Measurements from ENCODE around the gene ADO.

The ADO gene

DNA sequence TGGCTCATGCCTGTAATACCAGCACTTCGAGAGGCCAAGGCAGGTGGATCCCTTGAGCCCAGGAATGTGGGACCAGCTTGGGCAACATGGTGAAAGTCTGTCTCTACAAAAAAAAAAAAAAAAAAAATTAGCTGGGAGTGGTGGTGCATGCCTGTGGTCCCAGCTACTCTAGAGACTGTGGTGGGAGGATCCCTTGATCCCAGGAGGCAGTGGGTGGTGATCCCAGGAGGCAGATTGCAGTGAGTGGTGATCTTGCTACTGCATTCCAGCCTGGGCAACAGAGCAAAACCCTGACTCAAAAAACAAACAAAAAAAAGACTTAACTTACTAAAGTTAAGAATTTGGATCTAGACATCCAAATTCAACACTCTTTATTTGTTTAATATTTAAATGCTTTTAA, 10.2 kb upstream of the ADO start:
- no peak for DNase-seq (ENCODE audit: low read depth)

DNA sequence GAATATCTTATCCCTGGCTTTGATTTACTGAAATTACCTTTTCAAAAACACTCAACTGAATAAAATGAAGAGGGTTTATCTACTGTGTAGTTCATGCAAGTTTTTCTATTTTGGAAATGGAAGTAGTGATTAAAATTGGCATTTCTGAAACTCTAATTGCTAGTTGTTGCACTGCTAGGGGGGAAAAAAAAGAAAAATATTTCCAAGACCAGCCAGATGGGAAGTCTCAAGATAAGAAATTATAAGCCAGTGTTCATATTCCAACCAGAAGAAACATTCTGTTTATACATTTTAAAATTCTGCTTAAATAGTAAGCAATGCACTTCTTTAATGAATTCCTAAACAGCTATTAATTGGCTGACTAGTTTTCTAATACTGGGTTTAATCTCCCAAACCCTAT, 9.4 kb upstream of the ADO start:
- DNase-seq (ENCODE audit: low read depth) = no peak

DNA sequence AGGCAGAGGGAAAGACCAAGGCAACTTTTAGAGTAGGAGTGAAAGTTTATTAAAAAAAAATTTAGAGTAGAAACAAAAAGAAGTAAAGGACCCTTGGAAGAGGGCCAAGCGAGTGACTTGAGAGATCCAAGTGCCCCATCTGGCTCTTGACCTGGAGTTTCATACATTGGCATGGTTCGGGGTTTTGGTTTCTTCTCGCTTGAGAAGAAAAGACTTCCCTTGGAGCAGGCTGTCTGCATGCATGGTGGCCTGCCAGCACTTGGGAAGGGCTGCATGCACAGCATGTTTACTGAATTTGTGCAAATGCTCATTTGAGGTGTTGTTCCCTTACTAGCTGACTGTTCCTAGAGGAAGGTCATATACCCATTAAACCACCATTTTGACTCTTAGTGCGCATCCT, 8.8 kb upstream of the ADO start:
- DNase-seq (ENCODE audit: low read depth) = no peak

DNA sequence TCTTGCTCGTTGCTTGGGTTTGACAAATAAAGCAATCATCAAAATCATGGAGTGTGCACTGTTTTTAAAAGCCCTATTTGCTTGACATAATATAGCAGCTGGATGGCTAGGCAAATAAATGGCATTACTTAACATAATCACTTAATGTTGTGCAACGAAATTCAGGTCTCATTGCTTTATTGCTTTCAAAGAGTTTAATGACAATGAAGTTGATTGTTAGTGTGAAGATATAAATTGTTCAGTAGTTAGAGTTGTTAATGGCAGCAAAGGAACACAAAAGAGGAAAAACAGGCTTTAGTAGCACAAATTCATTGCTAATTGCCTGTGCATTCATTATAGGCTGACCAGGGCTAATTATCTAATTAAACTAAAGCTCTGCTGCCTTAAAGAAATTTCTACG, 7.6 kb upstream of the ADO start:
- no peak for DNase-seq (ENCODE audit: low read depth)

DNA sequence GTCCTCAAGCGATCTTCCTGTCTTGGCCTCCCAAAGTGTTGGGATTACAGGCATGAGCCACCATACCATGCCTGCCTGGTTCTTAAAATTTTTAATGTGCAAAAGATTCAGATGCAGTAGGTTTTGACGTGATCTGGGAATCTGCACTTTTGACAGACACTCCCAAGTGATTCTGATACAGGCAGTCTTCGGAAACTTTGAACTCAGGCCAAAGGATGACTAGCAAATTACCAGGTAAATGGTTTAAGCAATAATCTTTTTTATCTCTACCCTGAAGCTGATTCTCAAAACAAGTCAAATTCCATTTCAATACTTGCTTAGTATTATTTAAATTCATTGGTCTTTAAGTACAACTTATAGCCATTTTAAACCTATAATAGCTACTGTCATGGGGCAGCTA, 2.6 kb upstream of the ADO start:
- DNase-seq (ENCODE audit: low read depth) = no peak

DNA sequence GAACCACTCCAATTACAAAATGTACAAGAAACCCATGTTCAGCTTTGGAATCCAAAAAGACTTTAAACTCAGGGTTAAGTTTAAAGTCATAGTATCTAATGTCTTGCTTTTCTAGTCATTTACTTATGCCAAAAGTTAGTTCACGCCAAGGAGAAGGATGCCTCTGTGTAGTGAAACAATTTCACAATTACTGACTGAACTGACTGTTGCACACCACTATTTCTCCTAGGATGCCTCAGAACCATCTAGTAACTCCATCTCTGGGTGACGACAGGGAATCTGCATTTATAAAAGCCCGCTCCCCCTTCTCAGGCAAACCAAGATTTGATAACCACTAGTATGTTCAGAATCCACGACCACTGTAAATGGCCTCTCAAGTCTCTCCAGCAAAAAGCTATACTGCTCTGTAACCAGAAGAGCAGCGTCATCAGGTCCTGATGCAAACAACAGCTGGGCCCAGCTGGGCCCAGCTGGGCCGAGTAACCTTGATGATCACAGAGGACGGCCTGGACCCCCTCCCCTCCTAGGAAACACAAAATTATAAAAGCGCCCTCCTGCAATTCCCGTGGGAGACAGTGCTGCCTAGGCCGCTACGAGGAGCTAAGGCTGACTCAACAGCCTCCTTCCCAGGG, 680 bp upstream of the ADO start:
- no peak for DNase-seq (ENCODE audit: low read depth)

DNA sequence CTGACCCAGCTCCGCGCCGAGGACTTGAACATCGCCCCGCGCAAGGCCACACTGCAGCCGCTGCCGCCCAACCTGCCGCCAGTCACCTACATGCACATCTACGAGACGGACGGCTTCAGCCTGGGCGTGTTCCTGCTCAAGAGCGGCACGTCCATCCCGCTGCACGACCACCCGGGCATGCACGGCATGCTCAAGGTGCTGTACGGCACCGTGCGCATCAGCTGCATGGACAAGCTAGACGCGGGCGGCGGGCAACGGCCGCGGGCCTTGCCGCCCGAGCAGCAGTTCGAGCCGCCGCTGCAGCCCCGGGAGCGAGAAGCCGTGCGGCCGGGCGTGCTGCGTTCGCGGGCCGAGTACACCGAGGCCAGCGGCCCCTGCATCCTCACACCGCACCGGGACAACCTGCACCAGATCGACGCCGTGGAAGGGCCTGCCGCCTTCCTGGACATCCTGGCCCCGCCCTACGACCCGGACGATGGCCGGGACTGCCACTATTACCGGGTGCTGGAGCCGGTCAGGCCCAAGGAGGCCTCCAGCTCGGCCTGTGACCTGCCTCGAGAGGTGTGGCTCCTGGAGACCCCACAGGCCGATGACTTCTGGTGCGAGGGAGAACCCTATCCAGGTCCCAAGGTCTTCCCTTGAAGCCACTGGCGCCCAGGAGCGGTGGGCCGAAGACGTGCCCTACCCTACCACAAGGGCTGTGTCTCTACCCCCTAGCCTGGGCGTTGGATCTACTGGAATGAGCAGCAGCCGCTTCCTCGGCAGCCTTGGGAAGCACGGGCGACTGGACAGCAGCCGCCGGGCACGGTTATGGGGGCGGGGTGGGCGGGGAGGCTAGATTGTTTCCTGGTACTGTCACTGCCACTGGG, 945 bp downstream of the ADO start:
- no peak for DNase-seq (ENCODE audit: low read depth)

DNA sequence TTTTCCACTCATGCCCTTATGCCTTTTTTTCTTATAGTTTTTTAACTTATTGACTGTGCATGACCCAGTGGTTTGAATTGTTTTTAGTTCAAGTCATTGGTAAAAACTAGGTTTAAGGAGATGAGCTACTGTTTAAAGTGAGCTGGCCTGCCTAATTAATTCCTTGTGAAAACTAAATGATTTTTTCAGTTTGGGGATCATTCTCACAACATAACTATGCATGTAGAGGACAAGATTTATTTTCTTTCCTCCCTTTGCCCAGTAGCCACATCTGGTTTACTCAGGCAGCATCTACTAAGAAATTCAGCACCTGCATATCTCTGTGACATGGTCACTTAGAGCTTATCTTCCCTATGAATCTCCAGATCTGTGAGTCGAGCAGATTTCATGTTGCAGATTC, 1.7 kb downstream of the ADO start:
- DNase-seq (ENCODE audit: low read depth) = no peak

DNA sequence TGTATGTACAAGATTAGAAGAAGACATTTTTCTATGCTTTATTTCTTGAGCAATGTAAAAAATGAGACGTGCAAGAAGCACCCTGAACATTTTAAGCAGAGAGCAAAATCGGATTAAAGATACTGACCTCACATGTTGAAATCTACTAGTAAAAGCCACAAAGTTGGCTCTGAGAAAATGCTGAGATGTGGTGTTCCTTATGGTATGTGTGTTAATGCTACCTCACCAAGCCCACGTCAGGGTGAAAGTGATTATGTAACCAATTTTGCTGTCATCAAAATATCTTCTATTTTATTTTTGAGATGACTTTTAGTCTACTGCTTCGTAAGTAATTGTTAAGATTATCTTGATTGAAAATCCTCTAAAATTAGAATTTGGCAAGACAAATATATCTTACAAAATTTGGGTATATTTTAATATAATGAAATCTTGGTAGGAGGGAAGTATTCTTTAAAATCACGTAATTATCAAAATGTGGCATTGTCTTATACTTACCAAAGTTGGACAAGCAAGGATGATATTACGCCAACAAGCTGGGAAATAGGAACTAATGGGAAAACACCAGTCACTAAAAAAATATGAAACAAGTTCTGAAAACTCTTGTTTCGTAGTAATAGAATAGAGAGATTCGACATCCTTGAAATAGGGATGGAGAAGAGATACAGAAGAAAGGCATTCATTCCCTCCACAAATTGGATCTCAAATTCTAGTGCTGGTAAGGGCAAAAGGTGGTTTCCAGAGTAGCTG, 5.8 kb downstream of the ADO start:
- DNase-seq (ENCODE audit: low read depth) = no peak

DNA sequence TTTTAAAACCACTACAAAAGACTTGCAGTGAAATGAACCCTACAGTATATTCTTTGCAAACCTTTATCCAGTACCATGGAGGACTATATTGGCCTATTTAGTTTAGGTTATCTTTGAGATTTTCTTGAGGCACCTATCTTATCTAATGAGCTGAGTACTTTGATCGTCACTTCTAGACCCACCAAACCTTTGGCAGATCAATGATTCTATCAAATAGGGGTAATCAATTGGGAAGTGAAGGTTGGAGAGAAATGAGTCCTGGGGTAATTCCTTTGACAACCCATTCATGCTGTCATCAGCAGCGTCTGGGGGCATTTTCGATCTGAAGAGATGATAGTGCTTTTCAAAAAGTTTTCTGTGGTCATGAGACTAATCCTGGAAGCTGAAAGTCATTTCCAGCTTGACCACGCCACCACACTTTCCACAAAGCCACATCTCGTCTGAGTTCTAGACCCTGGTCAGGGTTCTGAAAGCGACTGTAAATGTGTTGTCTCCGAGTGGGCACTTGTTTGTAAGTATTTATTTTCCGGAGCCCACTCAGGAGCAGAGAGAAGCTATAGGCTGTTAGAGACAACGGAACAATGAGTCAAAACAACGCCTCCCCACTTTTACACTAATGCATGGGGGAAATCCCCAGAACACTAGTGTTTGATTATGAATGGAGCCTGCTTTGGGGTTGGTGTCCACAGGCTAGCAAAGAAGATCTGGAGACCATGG, 6.8 kb downstream of the ADO start:
- DNase-seq (ENCODE audit: low read depth) = no peak

DNA sequence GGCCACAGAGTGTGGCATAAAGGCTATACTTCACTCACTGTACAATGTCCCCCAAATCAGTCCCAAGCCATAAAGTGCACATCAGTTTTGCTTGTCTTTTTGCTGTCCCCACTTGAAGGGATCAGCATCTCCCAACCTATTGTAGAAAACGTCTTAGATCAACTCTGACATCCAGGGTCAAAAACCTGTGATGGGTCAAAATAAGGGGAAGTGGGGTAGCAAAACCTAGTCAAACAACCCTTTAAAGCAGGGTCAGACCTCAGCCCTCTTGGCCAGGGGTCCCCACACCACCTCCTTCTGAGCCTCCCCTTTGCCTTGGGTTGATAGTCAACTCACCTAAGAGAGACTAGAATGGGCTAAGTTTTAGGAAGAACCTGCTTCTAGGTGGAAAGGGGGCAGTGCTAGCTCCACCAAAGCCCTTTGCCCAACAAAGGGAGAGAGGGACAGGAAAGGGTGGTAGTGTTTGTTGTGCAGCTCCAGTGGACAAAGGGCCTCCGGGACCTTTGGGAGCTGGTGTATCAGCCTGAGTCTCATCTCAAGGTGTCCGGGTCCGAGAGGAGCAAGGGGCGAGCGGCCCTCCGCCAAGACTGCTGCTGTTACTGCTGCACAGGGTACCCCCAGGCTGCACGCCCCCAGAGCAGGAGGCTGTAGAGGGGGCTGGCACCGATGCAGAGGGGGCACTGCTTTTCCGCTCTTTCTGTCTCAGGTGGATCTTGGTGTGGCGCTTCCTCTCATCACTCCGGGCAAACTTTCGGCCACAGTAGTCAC, 8.3 kb downstream of the ADO start:
- DNase-seq (ENCODE audit: low read depth) = no peak

DNA sequence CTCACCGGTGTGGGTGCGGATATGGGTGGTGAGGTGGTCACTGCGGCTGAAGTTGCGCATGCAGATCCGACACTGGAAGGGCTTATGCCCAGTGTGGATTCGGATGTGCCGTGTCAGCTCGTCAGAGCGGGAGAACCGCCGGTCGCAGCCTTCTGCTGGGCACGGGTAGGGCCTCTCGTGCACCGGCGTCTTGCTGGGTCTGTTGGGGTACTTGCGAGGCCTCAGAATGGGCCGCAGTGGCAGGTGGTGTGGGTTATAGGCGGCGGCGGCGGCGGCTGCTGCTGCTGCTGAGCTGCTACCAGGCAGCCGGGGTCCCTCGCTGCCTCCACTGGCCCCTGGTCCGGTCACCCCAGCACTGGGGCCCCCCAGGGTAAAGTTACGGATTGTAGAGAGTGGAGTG, 8.9 kb downstream of the ADO start:
- DNase-seq (ENCODE audit: low read depth) = no peak

DNA sequence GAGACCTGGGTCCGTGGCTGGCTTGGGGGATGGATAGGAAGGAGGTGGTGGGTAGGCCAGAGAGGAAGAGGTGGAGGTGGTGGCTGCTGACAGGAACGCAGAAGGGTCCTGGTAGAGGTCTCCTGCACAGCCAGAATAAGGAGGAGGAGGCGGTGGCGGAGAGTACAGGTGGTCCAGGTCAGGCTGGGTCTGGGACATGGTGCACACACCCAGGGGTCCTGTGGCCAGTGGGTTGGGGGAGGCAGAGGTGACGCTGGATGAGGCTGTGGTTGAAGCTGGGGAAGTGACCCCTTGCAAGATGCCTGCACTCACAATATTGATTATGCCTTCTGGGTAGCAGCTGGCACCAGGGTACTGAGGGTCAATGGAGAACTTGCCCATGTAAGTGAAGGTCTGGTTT, 9.5 kb downstream of the ADO start:
- no peak for DNase-seq (ENCODE audit: low read depth)

DNA sequence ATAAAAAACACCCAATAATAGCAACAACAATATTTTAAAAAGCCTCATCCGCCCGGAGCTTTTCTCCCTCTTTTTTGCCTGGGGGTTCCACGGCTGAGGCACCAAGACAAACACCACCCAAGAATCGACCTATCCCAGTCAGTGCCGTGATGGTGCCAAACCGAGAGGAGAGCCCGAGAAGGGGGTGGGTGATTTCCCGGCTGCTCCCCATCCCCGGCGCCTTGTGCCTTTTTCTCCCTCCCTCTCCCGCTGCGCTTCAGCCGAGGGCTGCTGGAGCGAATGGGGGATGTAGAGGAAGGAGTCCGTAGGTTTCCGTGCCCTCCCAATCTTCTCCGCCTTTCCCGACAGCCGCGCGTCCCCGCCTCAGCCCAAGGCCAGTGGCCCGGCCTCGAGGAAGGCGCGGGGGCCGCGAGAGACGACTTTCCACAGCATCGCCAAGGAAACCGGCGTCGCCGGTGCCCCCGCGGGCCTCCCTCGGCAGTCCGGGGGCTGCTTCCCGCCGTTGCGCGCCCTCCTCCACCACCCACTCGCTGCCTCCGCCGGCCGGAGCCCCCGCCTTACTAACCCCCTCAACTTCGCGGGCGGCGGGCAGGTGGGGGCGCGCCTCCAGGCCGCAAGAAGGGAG, 10.3 kb downstream of the ADO start:
- DNase-seq (ENCODE audit: low read depth) = no peak

DNA sequence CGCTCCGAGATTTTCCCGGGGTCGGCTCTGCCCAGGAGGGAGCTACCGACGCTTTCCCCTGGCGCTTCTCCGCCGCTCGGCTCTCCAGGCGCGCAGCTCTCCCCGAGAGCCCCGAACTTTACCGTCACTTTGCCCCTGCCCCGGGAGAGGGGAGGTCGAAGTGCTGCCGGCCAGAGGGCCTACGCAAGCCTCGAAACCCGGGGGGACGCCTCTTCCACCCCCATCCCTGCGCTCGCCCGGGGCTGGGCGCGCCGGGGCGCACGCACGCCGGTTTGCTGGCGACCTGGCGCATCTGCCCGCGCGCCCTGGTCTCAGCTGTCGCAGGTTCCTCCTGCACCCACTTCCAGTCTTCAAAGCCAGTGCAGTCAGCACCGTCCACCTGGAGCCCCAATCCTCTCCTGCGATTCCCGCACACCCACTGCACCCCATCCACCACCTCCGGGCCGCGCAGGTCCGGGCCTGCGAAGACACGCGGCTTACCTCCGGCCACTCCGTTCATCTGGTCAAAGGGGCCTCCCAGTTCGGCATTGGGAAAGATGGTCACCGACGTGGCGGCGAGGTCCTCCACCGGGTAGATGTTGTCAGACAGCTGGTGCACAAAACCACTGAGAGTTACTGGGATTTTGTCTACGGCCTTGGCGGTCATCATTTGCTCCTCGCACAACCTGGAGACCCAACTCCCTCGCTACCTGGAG, 11.0 kb downstream of the ADO start:
- DNase-seq (ENCODE audit: low read depth) = no peak

DNA sequence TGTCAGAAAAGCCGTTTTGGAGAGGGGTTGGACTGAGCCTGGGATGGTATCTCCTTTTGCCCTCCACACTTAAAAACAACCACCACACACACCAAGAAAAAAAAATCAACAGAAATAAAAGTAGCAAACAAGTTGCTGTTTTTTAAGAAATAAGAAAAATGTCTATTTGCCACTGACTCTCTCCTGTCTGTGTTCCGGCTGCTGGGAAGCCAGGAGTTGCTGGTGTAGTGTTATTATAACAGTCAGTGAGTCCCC, 11.5 kb downstream of the ADO start:
- no peak for DNase-seq (ENCODE audit: low read depth)

DNA sequence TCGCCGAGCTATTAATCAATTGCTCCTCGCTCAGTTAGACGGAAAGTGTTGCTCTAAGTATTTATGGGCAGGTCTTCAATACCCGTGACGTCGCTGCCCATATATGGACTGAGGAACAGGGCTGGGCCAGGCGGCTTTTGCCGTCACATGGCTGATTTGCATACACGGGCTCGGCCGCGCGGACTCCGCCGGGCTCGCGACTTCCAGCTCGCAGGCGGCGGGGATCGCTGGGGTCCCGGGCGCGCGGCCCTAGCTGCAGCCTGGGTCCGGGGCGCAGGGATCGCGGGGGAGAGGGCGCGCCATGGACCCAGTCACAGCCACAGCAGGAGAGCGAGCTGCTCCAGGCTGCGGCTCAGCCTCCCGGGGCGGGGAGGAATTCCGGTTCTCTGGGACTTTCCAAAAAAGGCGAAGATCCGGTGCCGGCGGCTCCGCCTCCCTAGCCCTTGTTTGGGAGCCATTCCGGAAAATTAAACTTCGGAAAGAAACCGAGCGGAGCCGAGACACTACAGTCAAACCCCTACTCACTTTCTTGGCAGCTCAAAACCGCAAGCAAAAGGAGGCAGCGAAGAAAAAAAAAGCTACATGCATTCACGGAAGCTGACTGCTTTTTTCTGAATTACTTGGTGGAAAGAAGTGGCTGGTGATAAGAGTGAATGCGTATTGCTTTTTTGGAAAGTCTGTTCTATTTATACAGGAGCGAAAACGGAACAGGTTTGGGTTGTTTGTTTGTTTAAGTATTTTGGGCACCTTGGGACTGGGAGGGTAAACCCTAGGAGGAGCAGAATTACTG, 12.0 kb downstream of the ADO start, which contains the start of gene EGR2:
TSS of gene EGR2 (minus strand) at position 36 of the 790 bp plus-strand sequence. CDS start 337 bp downstream, outside the sequence.
- DNase-seq (ENCODE audit: low read depth) = no peak

DNA sequence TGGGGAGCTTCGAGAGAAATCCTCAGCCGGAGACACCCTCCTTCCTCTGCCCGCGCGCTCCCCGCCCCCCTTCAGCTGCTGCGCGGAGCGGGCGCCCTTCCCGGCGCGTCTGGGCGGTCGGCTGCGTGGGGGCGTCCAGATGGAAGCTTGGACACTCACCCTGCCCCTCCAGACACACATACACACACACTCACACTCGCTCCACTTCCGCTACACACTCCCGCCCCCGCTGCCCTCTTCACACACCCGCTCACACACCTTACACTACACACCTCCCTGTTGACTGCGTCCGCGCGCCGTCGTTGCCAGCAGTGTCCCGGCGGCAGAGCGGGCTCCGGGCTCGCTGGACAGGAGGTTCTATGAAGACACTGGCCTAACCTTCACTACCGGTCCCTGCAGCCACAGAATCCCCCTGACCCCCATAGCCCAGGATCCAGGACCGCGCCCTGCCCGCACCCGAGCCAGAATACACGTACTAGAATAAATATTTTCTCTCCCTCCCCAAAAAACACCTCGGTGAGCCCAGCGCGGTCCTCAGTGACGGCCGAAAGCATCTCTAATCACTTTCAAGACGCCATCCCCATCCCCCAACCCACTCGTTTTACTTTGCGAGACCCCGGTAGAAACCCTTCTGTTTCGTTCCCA, 12.7 kb downstream of the ADO start:
- no peak for DNase-seq (ENCODE audit: low read depth)

DNA sequence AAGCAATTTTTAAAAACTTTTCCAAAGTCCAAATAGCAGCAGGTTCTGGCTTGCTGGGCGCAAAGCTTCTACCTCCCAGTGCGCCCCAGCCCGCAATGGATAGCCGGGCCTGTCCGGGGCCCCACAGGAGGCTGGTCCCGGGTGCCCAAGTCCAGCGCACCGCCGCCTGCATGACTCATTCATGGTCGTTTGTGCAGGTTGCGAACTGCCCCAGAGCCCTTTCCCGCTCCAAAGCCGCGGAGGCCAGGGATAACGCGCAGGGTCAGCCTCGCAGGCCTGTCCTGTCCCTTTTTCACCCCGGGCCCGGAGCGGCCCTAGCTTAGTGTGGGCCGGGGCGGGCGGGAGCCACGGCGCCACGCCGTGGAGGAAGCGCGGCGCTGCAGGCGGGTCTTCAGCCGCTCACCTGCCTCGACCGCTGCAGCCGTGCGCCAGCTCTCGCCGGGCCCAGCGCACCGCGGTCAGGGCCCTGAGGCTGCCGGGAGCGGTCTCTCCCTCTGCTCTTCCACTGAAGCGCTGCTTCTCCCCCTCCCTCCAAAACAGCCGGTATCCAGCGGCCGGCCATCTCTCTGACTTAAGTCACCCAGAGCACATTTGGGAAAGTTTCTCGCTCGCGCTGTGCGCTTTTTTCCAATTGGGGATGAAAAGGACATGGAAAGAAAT, 13.4 kb downstream of the ADO start:
- no peak for DNase-seq (ENCODE audit: low read depth)

Measured in HS-27A (cell line).